ENCODE data around the gene GFOD1. TPM values are rescaled to one million over a fixed set of nuclear protein-coding genes. Genes with fewer than 3 reads are reported as not detected.
A peak's percentile ranks its signal among the peaks of the same experiment; 100 is the strongest.

Gene GFOD1
- total and polyA plus RNA-seq, 2 of the 4 experiments (the other 2 are of a cell fraction): 1.8 to 3.4 TPM

- ATAC-seq (ENCODE audit: low read depth): no peak
- Histone ChIP-seq H2BK15ac (ENCODE audit: low read depth, low read length) (peak overlapping the region; percentile 54; the same call in 2 of the 3 replicates), H4K91ac (ENCODE audit: insufficient read depth, low read depth, low read length) (peak overlapping the region; percentile 78), H3K4me2 (ENCODE audit: low read depth, low read length) (peak overlapping the region; percentile 64; the same call in 1 of the 2 replicates), H3K36me3 (ENCODE audit: control insufficient read depth, insufficient read depth, low read length) (no peaks in the 10 kb centered on the region), H3K9me3 (ENCODE audit: control insufficient read depth, insufficient read depth, low read length) (no peaks in the 10 kb centered on the region), H2AK9ac (replicated peaks; ENCODE audit: low read depth, low read length, poor library complexity) (no peak overlapping the region), H2BK120ac (ENCODE audit: low read depth, low read length) (peak overlapping the region; percentile 96), H2BK20ac (ENCODE audit: low read depth, low read length) (peak overlapping the region; percentile 64), H2BK5ac (ENCODE audit: low read depth, low read length, poor library complexity, severe bottlenecking) (peak overlapping the region; percentile 91), H3K56ac (ENCODE audit: extremely low read depth, insufficient read depth, low read length) (no peak overlapping the region; the same call in 1 of the 2 replicates), H2AK5ac (ENCODE audit: low read depth, low read length) (peak overlapping the region; percentile 76), H2AFZ (replicated peaks; ENCODE audit: low read length, poor library complexity) (no peak overlapping the region), H3K27ac (ENCODE audit: insufficient read depth, low read length) (peak overlapping the region; percentile 94), H3K27me3 (ENCODE audit: control insufficient read depth, insufficient read depth, low read length) (no peaks in the 10 kb centered on the region), H4K5ac (ENCODE audit: low read depth, low read length) (peak overlapping the region; percentile 60; the same call in 1 of the 2 replicates), H3K9me1 (ENCODE audit: insufficient read depth, low read length) (peaks cover 22% of the 10 kb centered on the region), H3K79me1 (ENCODE audit: low read depth in 1 of 2, low read length in 2 of 2) (peaks cover 0 to 2% of the 10 kb centered on the region in 2 experiments; a peak in 2 of 4 replicates), H3K14ac (replicated peaks; ENCODE audit: low read depth, low read length) (peak overlapping the region; percentile 67), H3K4me1 (ENCODE audit: control insufficient read depth, insufficient read depth, low read length) (peaks cover 23% of the 10 kb centered on the region), H3K23ac (ENCODE audit: low read depth, low read length) (peak overlapping the region; percentile 44; the same call in 1 of the 2 replicates), H4K20me1 (ENCODE audit: insufficient read depth, low read length) (no peaks in the 10 kb centered on the region), H3K4me3 (ENCODE audit: insufficient read depth, low read depth, low read length) (no peak overlapping the region), H3K9ac (ENCODE audit: low read depth, low read length) (no peak overlapping the region), H3K4ac (ENCODE audit: low read depth, low read length) (peak overlapping the region; percentile 69), H3K18ac (ENCODE audit: low read depth, low read length) (peak overlapping the region; percentile 79), H4K8ac (ENCODE audit: low read depth in 2 of 2, low read length in 2 of 2) (peak overlapping the region; percentile 24 to 64; a peak in 3 of 4 replicates)
- no CpG with 5 or more reads among the region's 6 CpGs for WGBS, 2 experiments (ENCODE audit: extremely low coverage in 2 of 2, insufficient read length in 1 of 2)
- POLR2A ChIA-PET (ENCODE audit: unreplicated experiment): no interaction called here
- intact Hi-C loops (cut with micrococcal nuclease): loop anchor here (2.0 kb wide), 2 partner anchors 131 to 259 kb away; partner anchors contain the start of genes GFOD1 and NOL7
- CTCF ChIA-PET: interaction anchor here (0.6 to 1.9 kb wide), 2 partner anchors 17 to 219 kb away, joined by 3 to 4 read pairs; no protein-coding TSS in a partner anchor
- in situ Hi-C loops (cut with MboI; ENCODE audit: low sequenced_read_pairs): no loop called here
- DNase-seq: peak; percentile 14
- no TSS peak for BruUV-seq (replicated peaks)
- dilution Hi-C loops (cut with HindIII; ENCODE audit: low sequenced_read_pairs, unreplicated experiment): no loop called here
- TF ChIP-seq RFX5 (IDR thresholded peaks at IDR 0.05; ENCODE audit: low read depth, low read length): no peak
- no peak for TF ChIP-seq CHD1 (IDR thresholded peaks at IDR 0.05; ENCODE audit: low read depth, low read length)
- TF ChIP-seq SMC3 (IDR thresholded peaks at IDR 0.05; ENCODE audit: low read depth, low read length): no peak
- no peak for TF ChIP-seq BHLHE40 (IDR thresholded peaks at IDR 0.05; ENCODE audit: low read depth, low read length)
- no peak for TF ChIP-seq NFE2L2 (IDR thresholded peaks at IDR 0.05; ENCODE audit: low read depth, low read length)
- TF ChIP-seq, protein P1, sequence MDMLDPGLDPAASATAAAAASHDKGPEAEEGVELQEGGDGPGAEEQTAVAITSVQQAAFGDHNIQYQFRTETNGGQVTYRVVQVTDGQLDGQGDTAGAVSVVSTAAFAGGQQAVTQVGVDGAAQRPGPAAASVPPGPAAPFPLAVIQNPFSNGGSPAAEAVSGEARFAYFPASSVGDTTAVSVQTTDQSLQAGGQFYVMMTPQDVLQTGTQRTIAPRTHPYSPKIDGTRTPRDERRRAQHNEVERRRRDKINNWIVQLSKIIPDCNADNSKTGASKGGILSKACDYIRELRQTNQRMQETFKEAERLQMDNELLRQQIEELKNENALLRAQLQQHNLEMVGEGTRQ (IDR thresholded peaks at IDR 0.05; ENCODE audit: low read depth, low read length): no peak
- no peak for TF ChIP-seq CEBPB (IDR thresholded peaks at IDR 0.05; ENCODE audit: low read depth, low read length)
- no peak for TF ChIP-seq MAFK (IDR thresholded peaks at IDR 0.05; ENCODE audit: low read depth, low read length)
- TF ChIP-seq POLR2A (IDR thresholded peaks at IDR 0.05; ENCODE audit: low read depth, low read length): no peak
- TF ChIP-seq, protein P2, sequence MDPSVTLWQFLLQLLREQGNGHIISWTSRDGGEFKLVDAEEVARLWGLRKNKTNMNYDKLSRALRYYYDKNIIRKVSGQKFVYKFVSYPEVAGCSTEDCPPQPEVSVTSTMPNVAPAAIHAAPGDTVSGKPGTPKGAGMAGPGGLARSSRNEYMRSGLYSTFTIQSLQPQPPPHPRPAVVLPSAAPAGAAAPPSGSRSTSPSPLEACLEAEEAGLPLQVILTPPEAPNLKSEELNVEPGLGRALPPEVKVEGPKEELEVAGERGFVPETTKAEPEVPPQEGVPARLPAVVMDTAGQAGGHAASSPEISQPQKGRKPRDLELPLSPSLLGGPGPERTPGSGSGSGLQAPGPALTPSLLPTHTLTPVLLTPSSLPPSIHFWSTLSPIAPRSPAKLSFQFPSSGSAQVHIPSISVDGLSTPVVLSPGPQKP (IDR thresholded peaks at IDR 0.05; ENCODE audit: borderline replicate concordance, low read depth, low read length): no peak
- no peak for TF ChIP-seq FOS (IDR thresholded peaks at IDR 0.05; ENCODE audit: low read depth, low read length)
- TF ChIP-seq, protein P3, sequence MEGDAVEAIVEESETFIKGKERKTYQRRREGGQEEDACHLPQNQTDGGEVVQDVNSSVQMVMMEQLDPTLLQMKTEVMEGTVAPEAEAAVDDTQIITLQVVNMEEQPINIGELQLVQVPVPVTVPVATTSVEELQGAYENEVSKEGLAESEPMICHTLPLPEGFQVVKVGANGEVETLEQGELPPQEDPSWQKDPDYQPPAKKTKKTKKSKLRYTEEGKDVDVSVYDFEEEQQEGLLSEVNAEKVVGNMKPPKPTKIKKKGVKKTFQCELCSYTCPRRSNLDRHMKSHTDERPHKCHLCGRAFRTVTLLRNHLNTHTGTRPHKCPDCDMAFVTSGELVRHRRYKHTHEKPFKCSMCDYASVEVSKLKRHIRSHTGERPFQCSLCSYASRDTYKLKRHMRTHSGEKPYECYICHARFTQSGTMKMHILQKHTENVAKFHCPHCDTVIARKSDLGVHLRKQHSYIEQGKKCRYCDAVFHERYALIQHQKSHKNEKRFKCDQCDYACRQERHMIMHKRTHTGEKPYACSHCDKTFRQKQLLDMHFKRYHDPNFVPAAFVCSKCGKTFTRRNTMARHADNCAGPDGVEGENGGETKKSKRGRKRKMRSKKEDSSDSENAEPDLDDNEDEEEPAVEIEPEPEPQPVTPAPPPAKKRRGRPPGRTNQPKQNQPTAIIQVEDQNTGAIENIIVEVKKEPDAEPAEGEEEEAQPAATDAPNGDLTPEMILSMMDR (conservative IDR thresholded peaks at IDR 0.05; ENCODE audit: low read depth, low read length): no peak
- no peak for TF ChIP-seq RCOR1 (IDR thresholded peaks at IDR 0.05; ENCODE audit: insufficient replicate concordance, low read length)
- TF ChIP-seq MXI1 (IDR thresholded peaks at IDR 0.05; ENCODE audit: borderline replicate concordance, low read depth, low read length): no peak
These were observed 131.2 kb downstream of the GFOD1 start for GRCh38 chr6:13355999-13356785.
